Endothelial cell of umbilical vein (primary cell): Measurements from ENCODE around the gene APEX1. TPM values are rescaled to one million over a fixed set of nuclear protein-coding genes. Genes with fewer than 3 reads are reported as not detected.

Experiments
- BruUV-seq: library from RNA; stranded (reverse); fragments of 400-500 nt; replicated peaks from 2 replicates; lab custom pipeline; 2021; lab: Mats Ljungman, UMichigan
- CTCF ChIA-PET: fragments of 300-600, 350-600 bp; sonication (Branson Sonifier 250); formaldehyde crosslinking; loops from one replicate; lab custom pipeline; 2021; ENCODE audit warnings: antibody characterized with exemption, inconsistent platforms; lab: Charles Lee
- POLR2A ChIA-PET: fragments of 300-600, 350-600 bp; sonication (Branson Sonifier 250); formaldehyde crosslinking; loops from one replicate; lab custom pipeline; 2021; ENCODE audit warnings: antibody characterized with exemption, inconsistent platforms; lab: Charles Lee
- DNase-seq: peaks from one replicate; pipeline ENCODE4 v3.0.0-alpha.2; 2011; ENCODE audit warnings: low read depth, low spot score
- FAIRE-seq: peaks from 2 replicates; lab custom pipeline; 2011; peaks lifted over from hg19 to GRCh38; lab: Jason Lieb, UNC
- H2AFZ ChIP-seq: 2 replicates; pipeline ENCODE4 v1.6.0; 2012; ENCODE audit warnings: low read depth, low read length, control low read depth, inconsistent platforms
- H3K27ac ChIP-seq: 2 replicates; pipeline ENCODE4 v1.5.1; 2011; ENCODE audit warnings: low read depth, mild to moderate bottlenecking, control low read depth, low read length, moderate library complexity; ENCODE audit not compliant: insufficient read depth
- H3K27me3 ChIP-seq, 2 experiments: 2 replicates each; pipeline versions ENCODE4 v1.6.0 to v1.6.1; 2011; ENCODE audit warnings: low read length in 2 of 2, mixed read lengths in 1 of 2; ENCODE audit not compliant: control insufficient read depth in 2 of 2, insufficient read depth in 2 of 2
- H3K36me3 ChIP-seq, 2 experiments: 2 replicates in 1 of 2; 3 replicates in 1 of 2; pipeline ENCODE4 v1.5.1; 2011; ENCODE audit warnings: low read length in 2 of 2, mild to moderate bottlenecking in 1 of 2, moderate library complexity in 1 of 2; ENCODE audit not compliant: control insufficient read depth in 2 of 2, insufficient read depth in 2 of 2; ENCODE audit errors: extremely low read depth in 1 of 2
- H3K4me1 ChIP-seq: 3 replicates; pipeline ENCODE4 v1.5.1; 2011; ENCODE audit warnings: mild to moderate bottlenecking, low read length; ENCODE audit not compliant: control insufficient read depth, insufficient read depth; ENCODE audit errors: extremely low read depth
- H3K4me2 ChIP-seq: 2 replicates; pipeline ENCODE4 v1.6.1; 2011; ENCODE audit warnings: low read length, control low read depth, mixed read lengths; ENCODE audit not compliant: insufficient read depth
- H3K4me3 ChIP-seq, 3 experiments: fragments of 200-600 bp in 1 of 3; sonication (generic), shearing (Covaris generic) in 1 of 3; replicated peaks in 1 of 3; 2 replicates each; pipeline ENCODE4 v1.5.1; 2011 to 2016; ENCODE audit warnings: control low read depth in 3 of 3, low read length in 3 of 3, mild to moderate bottlenecking in 2 of 3, inconsistent platforms in 1 of 3, low read depth in 1 of 3, moderate library complexity in 1 of 3; ENCODE audit not compliant: insufficient read depth in 1 of 3
- H3K79me2 ChIP-seq: 2 replicates; pipeline ENCODE4 v1.6.0; 2012; ENCODE audit warnings: low read length, inconsistent platforms; ENCODE audit not compliant: control insufficient read depth, insufficient read depth
- H3K9ac ChIP-seq: replicated peaks from 2 replicates; pipeline ENCODE3; 2011; ENCODE audit warnings: low read length, control low read depth; ENCODE audit not compliant: insufficient read depth; ENCODE audit errors: extremely low read depth
- H3K9me1 ChIP-seq: replicated peaks from 3 replicates; pipeline ENCODE4 v1.6.0; 2011; ENCODE audit warnings: mild to moderate bottlenecking, low read length; ENCODE audit not compliant: control insufficient read depth, insufficient read depth; ENCODE audit errors: extremely low read depth
- H3K9me3 ChIP-seq: replicated peaks from 2 replicates; pipeline ENCODE4 v1.5.1; 2012; ENCODE audit warnings: low read length, inconsistent platforms; ENCODE audit not compliant: control insufficient read depth, insufficient read depth
- H4K20me1 ChIP-seq: replicated peaks from 2 replicates; pipeline ENCODE3; 2011; ENCODE audit warnings: mild to moderate bottlenecking, low read length; ENCODE audit not compliant: control insufficient read depth, insufficient read depth; ENCODE audit errors: extremely low read depth
- JUN ChIP-seq: IDR thresholded peaks from 2 replicates; pipeline ENCODE4 v1.6.1; 2011; ENCODE audit warnings: borderline replicate concordance, low read depth; ENCODE audit not compliant: insufficient read length, insufficient read depth
- MYC ChIP-seq: IDR thresholded peaks from one replicate; pipeline ENCODE4 v1.6.1; 2011; ENCODE audit warnings: mild to moderate bottlenecking, low read depth, low read length
- POLR2AphosphoS5 ChIP-seq: IDR thresholded peaks from 2 replicates; pipeline ENCODE4 v1.6.1; 2012; ENCODE audit warnings: low read depth, mild to moderate bottlenecking, control low read depth, low read length, moderate library complexity; ENCODE audit not compliant: insufficient read depth
- dilution Hi-C: fragments of 300-500 bp; cut with MboI; formaldehyde crosslinking; loops from one replicate; pipeline ENCODE4 v1.15.0; 2019; ENCODE audit warnings: low sequenced_read_pairs; ENCODE audit not compliant: extremely low pct_ligation_motif_present
- intact Hi-C: fragments of 100-400 bp; cut with micrococcal nuclease; formaldehyde crosslinking; loops from one replicate; pipeline ENCODE4 v1.10.0; 2022
- polyA plus RNA-seq, 4 experiments: library from polyadenylated mRNA; depleted of rRNA in 3 of 4; stranded (reverse) in 3 of 4; unstranded in 1 of 4; fragments of >200 nt; gene quantifications; 2 replicates each; pipeline versions ENCODE4 v1.2.1 to v1.2.3, GENCODE V29; 2011 to 2012; ENCODE audit warnings: missing spikeins in 1 of 4
- total RNA-seq: library from RNA; stranded (reverse); gene quantifications from 2 replicates; pipeline ENCODE4 v1.2.3, GENCODE V29; 2021

APEX1 gene
- total and polyA plus RNA-seq, 2 donors (not counting 3 experiments of a cell fraction or from before 2014, with no cell fraction given), result 231 to 304 TPM

DNA sequence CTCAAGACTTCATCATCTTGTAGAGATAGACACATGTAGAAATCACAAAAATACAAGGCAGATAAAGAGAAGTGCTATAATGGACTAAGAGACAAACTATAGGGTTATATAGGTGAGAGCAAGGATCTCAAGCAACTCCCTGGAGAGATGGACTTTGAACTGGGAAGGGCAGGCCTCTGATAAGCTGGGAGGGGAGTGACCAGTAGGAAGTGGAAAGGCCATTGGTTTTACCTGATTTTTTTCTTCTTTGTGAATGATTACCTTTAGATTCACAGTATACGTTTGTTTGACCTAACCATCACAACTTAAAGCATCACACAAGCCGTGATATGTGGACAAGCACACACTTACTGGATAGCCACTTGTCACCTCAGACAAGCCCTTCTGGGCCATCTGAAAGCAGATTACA, 36.5 kb upstream of the APEX1 start:
- Histone ChIP-seq H3K4me1 (peaks cover 8% of the 10 kb centered on the region), H2AFZ (no peak overlapping the region), H3K4me3 (no peak overlapping the region), H4K20me1 (no peaks in the 10 kb centered on the region), H3K9me3 (no peaks in the 10 kb centered on the region), H3K4me2 (no peak overlapping the region), H3K27me3 (no peaks in the 10 kb centered on the region), H3K9me1 (no peaks in the 10 kb centered on the region), H3K27ac (no peak overlapping the region), H3K9ac (no peak overlapping the region), H3K79me2 (no peaks in the 10 kb centered on the region), H3K36me3 (no peaks in the 10 kb centered on the region)
- CTCF ChIA-PET, result no interaction called here
- DNase-seq (no peak), FAIRE-seq (no peak)
- dilution Hi-C loops, result no loop called here
- intact Hi-C loops, result no loop called here
- TF ChIP-seq JUN (no peak), MYC (no peak)
- no TSS peak for BruUV-seq
- POLR2A ChIA-PET, result no interaction called here

DNA sequence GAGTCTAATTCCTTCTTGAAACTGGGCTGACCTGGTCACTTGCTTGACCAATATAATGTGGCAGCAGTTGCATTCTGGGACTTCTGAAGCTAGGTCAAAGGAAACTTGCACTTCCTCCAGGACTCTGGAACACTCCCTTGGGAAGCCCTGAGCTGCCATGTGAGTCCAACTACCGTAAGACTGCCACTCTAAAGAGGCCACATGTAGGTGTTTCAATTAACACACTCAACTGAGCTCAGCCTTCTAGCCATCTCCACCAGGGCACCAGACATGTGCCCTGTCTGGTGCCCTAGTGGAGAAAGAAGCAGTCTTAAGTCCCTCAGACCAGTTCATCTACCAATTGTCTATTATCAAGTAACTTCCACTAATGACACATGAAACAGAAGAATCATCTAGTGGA, 35.6 kb upstream of the APEX1 start:
- Histone ChIP-seq H3K27ac (no peak overlapping the region), H3K79me2 (no peaks in the 10 kb centered on the region), H3K9me3 (no peaks in the 10 kb centered on the region), H3K27me3 (no peaks in the 10 kb centered on the region), H2AFZ (no peak overlapping the region), H3K4me3 (no peak overlapping the region), H3K36me3 (no peaks in the 10 kb centered on the region), H3K4me1 (no peaks in the 10 kb centered on the region), H4K20me1 (no peaks in the 10 kb centered on the region), H3K9ac (no peak overlapping the region), H3K9me1 (no peaks in the 10 kb centered on the region), H3K4me2 (no peak overlapping the region)
- intact Hi-C loops (no loop called here), dilution Hi-C loops (no loop called here)
- ChIA-PET POLR2A (no interaction called here), CTCF (no interaction called here)
- BruUV-seq, result no TSS peak
- DNase-seq (no peak), FAIRE-seq (no peak)
- no peak for TF ChIP-seq POLR2AphosphoS5
